ENCODE results near the gene RAI14.
"Not testable (repeated sequence)": the region's sequence is repeated elsewhere in the genome, so short reads cannot be mapped to it uniquely, and the experiment has no call there.

DNA sequence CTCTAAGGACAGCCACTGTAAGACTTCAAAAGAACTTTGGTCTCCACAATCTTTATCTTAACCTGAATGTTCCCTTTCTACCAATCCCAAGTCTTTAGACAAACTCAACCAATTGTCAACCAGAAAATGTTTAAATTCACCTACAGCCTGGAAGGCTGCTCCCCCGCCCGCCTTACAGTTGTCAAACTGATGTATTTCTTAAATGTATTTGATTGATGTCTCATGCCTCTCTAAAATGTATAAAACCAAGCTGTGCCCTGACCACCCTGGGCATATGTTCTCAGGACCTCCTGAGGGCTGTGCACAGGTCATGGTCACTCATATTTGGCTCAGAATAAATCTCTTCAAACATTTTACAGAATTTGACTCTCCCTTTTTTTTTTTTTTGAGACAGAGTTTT lies 45.3 kb downstream of the RAI14 start:
- TF ChIP-seq CTCF (conservative IDR thresholded peaks at IDR 0.05); EZH2 (IDR thresholded peaks at IDR 0.05; ENCODE audit: low read depth): not testable (repeated sequence)
